NCI-H2171 (cell line): ENCODE measurements around the gene SLC6A12.

Experiments used
- DNase-seq: peaks from one replicate; lab custom pipeline; 2025; lab: John Stamatoyannopoulos, UW

SLC6A12 gene

GRCh38 chr12:163406-163986 lies 50.5 kb downstream of the SLC6A12 start:
- no peak for DNase-seq

GRCh38 chr12:162467-163307 lies 51.3 kb downstream of the SLC6A12 start:
- peak; percentile 96 for DNase-seq

GRCh38 chr12:161823-162222 lies 52.1 kb downstream of the SLC6A12 start:
- DNase-seq, result no peak

GRCh38 chr12:160858-161257 lies 53.1 kb downstream of the SLC6A12 start:
- DNase-seq, result no peak

GRCh38 chr12:159156-159782 lies 54.7 kb downstream of the SLC6A12 start:
- no peak for DNase-seq

GRCh38 chr12:157644-158043 lies 56.3 kb downstream of the SLC6A12 start:
- DNase-seq, result no peak

GRCh38 chr12:156945-157344 lies 57.0 kb downstream of the SLC6A12 start:
- DNase-seq, result no peak

GRCh38 chr12:155646-156045 lies 58.3 kb downstream of the SLC6A12 start:
- no peak for DNase-seq

- no peak for DNase-seq
Observed at GRCh38 chr12:155006-155405, 59.0 kb downstream of the SLC6A12 start.

- DNase-seq, result no peak
Observed at GRCh38 chr12:154058-154457, 59.9 kb downstream of the SLC6A12 start.

GRCh38 chr12:153080-153746 lies 60.7 kb downstream of the SLC6A12 start:
- DNase-seq, result peak; percentile 82

- no peak for DNase-seq
Observed at GRCh38 chr12:152440-152839, 61.5 kb downstream of the SLC6A12 start.

GRCh38 chr12:151579-151978 lies 62.4 kb downstream of the SLC6A12 start:
- no peak for DNase-seq

- DNase-seq, result no peak
Observed at GRCh38 chr12:148676-149416, 65.1 kb downstream of the SLC6A12 start.

- no peak for DNase-seq
Observed at GRCh38 chr12:147242-147641, 66.7 kb downstream of the SLC6A12 start.

- DNase-seq, result no peak
Observed at GRCh38 chr12:145369-145960, 68.5 kb downstream of the SLC6A12 start.

- no peak for DNase-seq
Observed at GRCh38 chr12:144650-145284, 69.2 kb downstream of the SLC6A12 start.

GRCh38 chr12:143964-144649 lies 69.8 kb downstream of the SLC6A12 start:
- DNase-seq, result peak; percentile 38

- no peak for DNase-seq
Observed at GRCh38 chr12:140162-140561, 73.8 kb downstream of the SLC6A12 start.
